Globus pallidus (tissue), 1 donor: ENCODE results near the gene TRAPPC14.

Source experiments
- DNase-seq: peaks from one replicate; pipeline ENCODE4 v3.0.0-alpha.2; 2015; ENCODE audit warnings: low spot score

Gene TRAPPC14

DNA sequence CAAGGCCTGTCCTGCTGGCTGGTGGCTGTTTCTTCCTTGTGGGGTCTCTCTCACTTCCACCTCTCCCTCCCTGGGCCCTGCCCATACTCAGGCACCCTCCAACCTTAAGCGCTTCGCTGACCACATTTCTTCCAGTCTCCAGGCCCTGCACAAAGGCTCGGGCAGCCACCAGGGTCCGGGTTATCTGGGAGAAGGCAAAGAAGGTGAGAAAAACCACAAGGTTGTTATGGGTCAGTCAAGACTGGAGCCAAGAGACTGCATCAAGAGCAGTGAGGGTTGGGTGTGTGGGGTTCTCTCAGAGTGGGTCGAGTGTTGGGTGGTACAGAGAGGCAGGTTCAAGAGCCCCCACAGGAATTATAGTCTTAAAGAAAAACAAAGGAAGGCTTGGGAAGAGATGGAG lies 16.1 kb upstream of the TRAPPC14 start:
- DNase-seq: no peak

DNA sequence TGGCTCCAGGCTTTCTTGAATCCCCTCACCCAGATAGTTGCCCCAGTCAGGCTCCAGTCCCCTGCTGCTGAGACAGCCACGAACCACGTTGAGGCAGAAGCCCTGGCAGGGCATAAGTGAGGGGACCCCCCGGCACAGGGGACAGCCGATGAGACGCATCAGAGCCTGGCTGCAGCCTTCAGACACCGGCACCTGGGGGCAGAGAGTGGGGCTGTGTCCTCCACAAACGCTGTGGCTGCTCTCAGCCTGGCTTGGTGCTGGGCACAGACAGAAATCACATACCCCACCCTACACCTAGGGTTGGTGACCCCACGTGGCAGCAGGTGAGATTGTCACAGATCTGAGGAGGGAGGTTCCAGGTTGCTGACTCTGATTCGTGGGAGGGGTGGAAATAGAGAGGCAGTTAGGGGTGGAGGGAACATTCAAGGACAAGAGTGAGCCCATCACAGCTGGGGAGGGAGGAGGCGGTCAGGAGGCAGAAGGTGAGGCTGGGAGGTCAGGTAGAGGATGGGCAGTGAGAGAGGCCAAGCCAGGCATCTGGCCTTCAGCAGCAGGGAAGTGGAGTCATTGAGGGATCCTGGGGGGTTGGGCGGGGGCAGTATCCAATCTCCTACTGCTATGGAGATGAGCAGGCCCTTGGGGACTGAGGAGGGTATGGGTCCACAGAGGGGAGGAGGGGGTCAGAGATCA lies 15.4 kb upstream of the TRAPPC14 start:
- no peak for DNase-seq

DNA sequence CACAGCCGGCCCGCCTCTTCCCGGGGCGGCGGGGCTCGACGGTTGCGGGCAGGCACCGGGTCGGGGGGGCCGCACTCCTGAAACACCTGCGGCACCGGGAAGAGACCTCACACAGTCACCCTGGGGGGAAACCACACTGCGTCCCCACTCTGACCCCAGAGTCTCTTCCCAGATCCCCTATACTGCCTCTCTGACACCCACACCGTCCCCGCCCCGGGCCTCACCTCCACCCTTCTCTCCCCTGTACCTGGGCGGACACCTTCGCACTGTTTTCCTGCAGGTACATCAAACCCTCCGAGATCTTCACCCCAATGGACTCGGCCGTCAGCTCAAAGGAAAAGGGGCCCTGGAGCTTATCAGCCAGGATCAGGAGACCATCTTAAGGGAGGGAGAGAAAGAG lies 13.3 kb upstream of the TRAPPC14 start:
- no peak for DNase-seq

DNA sequence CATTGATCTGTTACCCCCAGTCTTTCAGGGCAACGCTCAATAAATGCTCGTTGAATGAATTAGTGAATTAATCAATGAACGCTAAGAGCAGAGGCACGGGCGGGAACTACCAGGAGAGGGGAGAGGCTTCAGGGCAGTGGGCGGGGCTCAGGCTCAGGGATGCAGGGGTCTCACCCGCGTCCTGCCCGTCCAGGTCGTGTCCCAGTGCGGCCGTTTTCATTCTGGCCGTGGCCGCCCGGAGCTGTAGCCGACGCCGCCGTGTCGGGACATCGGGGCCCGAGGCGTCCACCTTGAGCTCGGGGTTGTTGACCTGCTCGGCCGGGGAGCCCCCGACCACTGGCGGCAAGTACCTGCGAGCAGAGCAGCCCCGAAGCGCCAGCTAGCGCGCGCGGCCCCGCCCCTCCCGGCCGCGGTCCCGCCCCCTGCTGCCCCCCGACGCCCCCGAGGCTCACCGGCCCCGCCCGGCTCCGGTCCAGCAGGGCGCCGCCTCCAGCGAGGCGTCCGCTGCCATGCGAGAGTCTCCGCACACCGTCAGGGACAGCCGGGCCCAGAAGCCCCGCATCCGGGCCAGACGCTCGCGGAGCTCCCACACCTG lies 12.7 kb upstream of the TRAPPC14 start:
- no peak for DNase-seq

DNA sequence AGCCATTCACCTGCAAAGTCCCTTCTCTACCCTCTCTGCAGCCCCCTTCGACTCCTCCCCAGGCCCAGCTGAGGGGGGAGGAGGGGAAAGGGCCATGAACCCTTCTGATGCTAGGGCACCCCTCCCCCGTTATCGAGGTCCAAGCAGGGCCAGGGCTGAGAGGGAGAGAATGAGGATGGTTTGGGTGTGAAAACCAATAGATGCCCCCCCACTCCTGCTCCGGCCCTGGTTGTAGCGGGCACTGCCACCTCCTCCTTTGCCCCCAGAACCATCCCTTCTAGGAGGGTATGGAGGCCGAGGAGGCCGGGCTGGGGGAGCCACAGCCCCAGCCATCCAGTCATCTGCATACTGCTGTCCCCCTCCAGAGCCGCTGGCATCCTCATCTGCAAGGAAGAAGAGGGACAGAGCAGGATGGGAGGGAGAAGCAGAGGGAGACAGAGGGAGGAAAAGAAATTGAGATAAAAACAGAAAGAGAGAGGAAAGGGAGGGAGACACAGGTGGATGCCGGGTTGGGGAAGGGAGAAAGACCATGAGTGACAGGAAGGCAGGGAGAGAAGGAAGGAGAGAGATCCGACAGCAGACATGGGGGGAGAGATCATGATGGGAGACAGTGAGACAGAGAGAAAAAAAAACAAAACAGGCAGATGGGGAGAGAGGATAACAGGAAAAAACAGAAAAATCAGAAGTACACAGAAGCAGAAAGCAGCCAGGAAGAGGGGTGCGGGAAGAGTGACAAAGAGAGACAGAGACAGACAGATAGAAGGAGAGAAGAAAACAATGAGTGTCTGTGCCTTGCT lies 11.8 kb upstream of the TRAPPC14 start:
- no peak for DNase-seq

GRCh38 chr7:100169147-100169850 lies 10.8 kb upstream of the TRAPPC14 start:
- DNase-seq: no peak

- DNase-seq: no peak
These were observed 9.4 kb upstream of the TRAPPC14 start for GRCh38 chr7:100167912-100168323.

- no peak for DNase-seq
These were observed 8.7 kb upstream of the TRAPPC14 start for GRCh38 chr7:100166970-100167911.

GRCh38 chr7:100166317-100166940 lies 7.9 kb upstream of the TRAPPC14 start:
- DNase-seq: no peak

DNA sequence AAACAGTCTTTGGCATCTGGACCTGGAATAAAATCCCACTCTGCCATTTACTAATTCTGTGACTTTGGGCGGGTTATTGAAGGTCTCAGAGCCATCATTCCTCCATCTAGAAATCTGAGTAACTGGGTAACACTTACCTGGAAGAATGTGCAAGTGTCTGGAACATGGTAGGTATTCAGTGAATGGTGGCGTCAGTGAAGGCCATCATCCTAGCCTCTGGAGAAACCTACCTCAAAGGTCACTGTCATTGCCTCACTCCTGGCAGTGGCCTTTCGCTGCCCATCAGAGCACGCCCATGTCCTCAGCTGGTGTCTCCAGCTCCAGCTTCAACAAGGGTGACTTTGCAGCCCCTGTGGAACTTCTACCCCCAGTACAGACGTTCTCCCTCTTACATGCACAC lies 5.3 kb upstream of the TRAPPC14 start:
- DNase-seq: no peak

DNA sequence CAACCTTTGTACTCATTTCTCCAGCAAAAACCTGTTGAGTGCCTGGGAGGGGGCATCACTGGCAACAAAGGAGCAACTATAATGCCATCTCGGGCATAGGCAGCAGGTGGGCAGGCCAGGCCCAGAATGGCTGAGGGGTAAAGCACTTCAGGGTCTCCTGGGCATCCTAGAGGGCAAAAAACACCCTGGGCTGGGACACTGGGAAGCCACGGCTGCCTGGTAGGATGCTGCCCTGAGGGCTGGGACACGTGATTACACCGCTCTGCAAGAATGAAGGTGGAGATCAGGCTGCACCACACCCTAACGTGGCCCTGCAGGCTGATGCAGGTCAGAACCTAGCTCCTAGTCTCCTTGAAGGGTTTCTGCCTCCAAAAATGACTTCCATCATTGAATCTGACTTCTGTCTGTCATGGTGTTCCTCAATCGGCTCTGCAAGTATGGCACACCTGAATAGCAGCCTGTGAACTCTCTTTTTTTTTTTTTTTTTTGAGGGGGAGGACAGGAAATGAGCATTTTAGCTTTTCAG lies 4.5 kb upstream of the TRAPPC14 start:
- DNase-seq: no peak

- DNase-seq: no peak
These were observed 1.5 kb upstream of the TRAPPC14 start for GRCh38 chr7:100160067-100160466.

DNA sequence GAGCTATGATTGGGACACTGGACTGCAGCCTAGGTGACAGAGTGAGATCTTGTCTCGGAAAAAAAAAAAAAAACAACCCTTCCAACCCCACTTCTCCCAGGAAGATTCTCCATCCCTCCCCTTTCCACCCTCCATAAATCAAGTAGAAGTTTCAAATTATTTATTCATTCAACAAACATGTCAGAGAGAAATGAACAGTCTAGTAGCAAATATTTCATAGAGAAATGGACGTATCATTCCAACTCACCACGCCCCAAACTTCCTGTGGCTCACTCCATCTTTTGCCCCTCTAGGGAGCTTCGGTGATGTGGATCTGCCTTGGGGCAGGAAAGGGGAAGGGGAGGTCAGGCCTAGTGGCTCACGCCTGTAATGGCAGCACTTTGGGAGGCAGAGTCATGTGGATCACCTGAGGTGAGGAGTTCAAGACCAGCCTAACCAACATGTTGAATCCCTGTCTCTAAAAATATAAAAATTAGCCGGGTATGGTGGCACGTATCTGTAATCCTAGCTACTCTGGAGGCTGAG lies 638 bp upstream of the TRAPPC14 start:
- DNase-seq: no peak

DNA sequence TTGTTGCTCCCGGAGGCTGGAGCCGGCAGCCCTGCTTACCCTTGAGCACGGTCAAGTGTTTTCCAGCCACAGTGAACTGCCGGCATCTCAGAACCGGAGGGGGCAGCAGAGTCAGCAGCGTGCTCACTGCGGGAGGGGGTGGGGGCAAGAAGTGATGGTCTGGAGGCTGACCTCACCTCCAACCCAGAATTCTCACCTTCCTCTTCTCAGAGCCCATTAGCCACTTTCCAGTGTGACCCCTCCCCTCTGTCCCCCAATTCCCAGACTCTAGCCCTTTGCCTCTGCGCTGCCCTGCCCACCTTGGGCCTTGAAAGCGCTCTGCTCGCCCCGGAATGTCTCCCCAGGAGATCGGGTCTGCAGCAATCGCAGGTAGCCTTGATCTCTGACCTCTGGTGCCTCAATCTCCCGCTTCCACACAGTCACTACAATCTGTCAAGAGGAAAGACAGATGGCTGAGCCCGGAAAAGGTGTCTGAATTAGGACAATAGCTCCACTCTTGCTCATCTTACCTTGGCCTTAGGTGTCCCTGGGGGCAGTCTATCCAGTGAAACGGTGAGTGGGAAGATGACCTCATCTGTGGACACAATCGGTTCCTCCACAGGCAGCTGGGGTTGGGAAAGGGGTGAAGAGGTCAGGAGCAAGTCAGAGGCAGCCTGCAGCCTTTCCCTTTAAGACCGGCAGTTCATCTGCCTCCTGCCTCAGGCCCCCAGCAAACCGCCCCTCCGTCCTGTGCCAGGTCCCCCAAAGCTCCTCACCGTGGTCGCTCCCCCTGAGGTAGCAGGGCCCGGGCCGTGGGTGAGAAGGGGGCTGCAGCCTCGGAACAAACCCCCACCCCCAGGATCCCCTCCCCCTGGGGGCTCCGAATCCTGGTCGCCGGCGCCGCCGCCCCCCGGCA lies 942 bp downstream of the TRAPPC14 start:
- no peak for DNase-seq

GRCh38 chr7:100157069-100157333 lies 1.5 kb downstream of the TRAPPC14 start:
- no peak for DNase-seq

DNA sequence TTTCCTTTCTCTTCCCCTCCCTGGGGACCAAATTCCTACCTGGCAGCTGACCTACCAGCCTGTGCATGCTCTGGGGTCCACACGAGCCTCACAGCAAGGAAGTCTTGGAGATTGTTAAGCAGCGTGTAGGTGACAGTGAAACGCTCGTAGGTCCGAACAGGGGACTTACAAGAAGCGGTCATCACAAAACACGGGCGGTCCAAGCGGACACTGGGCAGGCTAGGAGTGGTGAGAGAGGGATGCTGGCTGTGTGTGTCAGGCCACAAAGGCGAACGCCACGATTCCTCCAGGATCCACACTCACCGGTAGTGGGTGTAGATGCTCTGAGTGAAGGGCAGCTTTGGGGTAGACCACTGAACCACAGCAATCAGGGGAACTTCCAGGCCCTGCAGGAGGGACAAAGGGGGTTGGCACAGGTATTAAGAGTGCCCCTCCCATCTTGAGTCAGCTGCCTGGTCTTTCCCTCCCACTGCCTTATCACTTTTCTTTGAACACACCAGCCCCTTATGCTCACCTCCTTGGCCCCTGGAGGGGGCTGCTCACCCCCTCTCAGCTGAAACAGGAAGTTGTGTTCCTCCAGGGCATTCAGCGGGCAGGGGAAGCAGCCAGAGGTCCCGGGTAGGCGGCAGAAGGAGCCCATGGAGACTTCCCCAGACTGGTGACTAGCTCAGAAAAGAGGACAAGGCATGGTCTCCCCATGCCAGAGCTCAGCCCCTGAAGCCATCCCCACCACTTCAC lies 2.0 kb downstream of the TRAPPC14 start:
- no peak for DNase-seq

DNA sequence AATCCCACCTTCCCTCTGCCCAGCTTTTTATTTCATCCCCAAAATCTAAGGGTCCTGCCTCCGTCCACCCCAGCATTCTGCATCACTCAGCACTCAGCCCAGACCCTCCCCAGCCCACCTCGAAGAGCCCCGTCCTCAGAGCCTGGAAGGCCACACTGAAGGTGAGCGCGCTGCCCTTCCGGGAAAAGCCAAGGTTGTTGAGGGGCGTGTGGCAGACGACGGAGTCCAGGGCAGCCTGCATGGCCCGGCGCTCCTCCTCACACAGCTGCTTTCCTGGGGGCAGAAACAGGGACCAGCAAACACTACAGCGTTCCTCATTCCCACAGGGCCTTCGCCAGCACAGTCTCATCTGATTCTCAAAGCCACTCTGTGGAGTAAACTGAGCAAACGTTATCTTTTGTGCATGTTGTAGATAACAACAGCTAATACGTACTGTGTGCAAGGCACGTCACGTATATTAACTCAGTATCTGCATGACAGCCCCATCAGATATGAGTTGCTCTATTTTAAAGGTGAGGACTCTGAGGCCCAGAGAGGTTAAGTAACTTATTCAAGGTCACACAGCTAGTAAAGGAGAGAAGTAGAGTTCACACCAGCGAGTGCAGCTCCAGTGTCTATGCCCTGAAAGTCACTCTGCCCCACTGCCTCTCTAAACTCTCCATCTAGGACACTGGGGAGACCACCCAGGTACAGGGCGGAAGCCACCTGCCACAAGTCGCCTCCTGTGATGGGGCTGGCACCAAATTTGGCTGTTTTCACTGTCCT lies 2.8 kb downstream of the TRAPPC14 start:
- DNase-seq: no peak
